ENCODE data around the gene KIAA0930.

KIAA0930 gene

GRCh38 chr22:45237065-45237990, 3.4 kb downstream of the KIAA0930 start:
- DNase-seq (ENCODE audit: low spot score): no peak

DNA sequence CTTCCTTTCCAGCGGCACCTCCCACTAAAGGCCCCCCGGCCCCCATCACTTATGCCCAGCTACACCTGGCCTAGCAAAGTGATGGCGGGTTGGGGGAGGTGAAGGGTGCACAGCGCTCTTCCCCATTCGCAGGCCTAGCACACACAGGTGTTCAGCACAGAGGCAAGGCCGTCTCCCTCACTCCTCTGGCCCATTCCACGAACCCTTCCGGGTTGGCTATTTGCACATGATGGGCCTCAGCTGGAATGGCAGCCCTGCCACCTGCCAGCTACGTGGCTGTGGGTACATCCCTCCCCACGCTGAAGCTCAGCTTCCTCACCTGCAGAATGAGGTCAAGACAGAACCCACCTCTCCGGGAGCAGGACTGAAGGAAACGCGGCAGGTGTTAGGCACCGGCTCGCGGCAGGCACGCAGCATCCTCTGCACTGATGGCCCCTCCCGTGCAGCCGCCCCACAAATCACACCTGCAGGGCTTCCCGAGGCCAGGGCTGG, 4.8 kb downstream of the KIAA0930 start:
- no peak for DNase-seq (ENCODE audit: low spot score)

DNA sequence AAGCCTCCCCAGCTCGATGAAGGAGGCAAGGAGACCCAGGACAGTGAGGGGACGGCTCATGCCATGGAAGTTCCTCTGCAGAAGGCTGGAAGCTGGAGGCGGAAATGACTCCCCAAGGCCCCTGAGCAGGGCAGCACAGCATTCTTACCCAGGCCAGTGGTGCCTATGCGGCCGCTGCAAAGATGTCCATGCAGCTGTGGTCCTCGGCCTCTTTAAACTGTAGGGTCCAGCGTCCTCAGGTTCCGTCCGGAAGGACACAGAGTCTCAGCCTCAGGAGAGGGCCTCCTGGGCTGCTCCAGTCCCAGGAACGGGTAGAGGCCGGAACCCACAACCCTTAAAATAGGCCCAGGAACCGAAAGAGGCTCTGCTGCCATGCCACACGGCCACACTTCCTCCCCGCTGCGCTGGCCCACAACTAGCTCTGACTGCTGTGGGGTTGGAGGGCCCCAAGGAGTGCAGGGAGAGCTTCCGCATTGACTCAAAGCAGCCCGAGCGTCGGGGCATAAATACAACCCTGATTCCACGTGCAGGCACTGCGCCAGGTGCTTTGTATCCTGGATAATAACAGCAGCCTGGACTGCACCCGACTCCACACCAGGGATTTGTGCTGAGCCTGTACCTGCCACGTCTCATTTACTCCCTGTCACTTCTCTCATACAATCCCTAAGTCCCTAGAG, 5.5 kb downstream of the KIAA0930 start:
- DNase-seq (ENCODE audit: low spot score): no peak

DNA sequence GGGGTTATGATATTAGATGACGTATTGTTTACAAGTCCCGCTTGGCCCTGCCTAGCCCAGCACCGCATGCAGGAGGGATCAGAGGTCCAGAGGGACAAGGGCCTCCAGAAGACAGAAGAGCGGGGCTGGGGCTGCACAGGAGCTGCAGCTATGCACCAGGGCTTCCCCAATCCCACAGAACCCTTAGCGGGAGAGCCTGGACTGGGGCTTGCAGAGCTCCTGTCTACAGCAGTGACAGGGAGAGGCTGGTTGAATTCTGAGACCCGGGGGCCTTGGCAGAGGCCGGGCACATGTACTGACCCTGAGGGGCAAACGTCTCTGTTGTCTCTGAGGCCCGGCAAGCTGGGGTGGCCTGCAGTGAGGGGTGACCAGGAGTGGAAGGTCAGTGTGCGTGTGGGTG, 6.9 kb downstream of the KIAA0930 start:
- no peak for DNase-seq (ENCODE audit: low spot score)

GRCh38 chr22:45233386-45233785, 7.3 kb downstream of the KIAA0930 start:
- no peak for DNase-seq (ENCODE audit: low spot score)

DNA sequence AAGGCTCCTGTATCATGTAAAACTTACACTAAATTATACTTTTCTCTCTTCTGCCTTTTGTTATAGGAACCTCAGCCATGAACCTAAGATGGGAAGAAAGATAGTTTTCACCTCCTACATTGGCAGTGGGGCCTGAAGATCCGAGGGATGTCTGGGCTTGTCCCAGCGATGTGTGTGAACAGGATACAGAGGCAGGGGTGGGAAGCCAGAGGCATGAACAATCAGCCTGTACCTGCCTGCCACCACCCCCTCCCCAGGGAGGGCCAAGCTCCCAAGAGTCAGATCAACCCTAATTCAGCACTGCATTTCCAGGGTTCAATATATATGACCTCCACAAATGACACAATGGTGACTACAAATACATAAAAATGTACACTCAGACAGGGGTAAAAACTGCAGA, 9.4 kb downstream of the KIAA0930 start:
- no peak for DNase-seq (ENCODE audit: low spot score)

- DNase-seq (ENCODE audit: low spot score): no peak
Measured at GRCh38 chr22:45230026-45230721, 10.5 kb downstream of the KIAA0930 start.

DNA sequence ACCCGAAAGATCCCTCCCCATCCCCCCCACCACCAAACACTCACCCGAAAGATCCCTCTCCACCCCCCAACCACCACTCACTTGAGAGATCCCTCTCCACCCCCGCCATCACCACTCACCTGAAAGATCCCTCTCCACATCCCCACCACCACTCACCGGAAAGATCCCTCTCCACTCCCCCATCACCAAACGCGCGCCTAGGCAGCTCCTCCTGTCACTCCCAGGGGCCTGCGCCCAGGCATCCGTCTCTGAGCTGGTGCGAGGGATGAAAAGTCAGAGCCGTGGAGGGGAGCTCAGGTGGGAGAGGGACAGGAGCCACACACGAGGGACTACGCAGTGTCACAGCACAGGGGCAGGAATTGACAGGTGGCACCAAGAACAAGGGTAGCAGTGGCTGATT, 11.5 kb downstream of the KIAA0930 start:
- no peak for DNase-seq (ENCODE audit: low spot score)

DNA sequence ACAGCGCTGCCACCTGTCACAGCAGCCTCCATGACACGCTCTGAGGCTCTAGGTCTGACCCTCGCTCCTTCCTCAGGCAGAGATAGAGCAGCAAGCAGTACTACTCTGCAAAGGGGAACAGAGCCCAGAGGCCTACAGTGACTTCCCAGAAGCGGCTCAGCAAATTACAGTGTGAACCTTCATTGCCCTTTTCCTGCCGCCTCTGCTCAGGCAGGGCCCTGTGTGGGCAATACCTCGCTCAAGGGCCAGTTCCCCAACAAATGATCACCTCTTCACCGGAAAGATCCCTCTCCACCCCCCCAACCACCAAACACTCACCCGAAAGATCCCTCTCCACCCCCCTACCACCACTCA, 12.3 kb downstream of the KIAA0930 start:
- no peak for DNase-seq (ENCODE audit: low spot score)

DNA sequence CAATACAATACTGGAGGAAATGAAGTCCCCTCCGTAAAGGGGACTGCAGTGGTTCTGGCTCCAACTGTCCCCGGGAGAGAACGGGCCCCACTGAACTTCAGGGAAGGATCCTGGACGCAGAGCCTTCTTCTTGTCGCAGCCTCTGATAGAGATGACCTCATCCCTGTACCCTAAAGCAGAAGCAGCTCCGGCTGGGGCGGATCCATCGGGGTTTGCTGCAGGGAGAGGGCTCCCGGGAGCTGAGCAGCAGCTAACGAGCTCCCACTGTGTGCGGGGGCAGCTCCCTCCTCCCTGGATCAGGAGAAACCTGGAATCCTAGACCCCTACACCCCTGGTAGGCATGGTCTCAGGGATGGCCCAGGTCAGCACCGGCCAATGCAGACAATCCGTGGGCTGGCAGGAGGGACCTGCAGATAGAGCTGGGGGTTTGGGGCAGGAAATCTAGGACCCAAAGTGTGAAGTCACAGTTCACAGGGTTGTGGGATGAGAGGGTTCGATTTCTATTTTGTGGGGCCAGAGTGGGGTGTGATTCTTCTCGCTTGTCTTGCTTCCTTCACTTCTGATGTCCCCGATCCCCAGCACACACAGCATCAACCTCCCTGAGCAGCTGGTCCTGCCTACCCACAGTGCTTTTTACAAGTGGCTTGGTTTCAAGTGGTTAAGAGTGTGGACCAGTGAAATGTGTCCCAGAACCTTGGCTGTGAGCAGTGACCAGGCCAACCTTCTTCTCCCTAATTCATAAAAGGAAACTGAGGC, 12.9 kb downstream of the KIAA0930 start:
- DNase-seq (ENCODE audit: low spot score): no peak

- no peak for DNase-seq (ENCODE audit: low spot score)
Measured at GRCh38 chr22:45226503-45227186, 14.0 kb downstream of the KIAA0930 start.

GRCh38 chr22:45225732-45226502, 14.8 kb downstream of the KIAA0930 start:
- no peak for DNase-seq (ENCODE audit: low spot score)

DNA sequence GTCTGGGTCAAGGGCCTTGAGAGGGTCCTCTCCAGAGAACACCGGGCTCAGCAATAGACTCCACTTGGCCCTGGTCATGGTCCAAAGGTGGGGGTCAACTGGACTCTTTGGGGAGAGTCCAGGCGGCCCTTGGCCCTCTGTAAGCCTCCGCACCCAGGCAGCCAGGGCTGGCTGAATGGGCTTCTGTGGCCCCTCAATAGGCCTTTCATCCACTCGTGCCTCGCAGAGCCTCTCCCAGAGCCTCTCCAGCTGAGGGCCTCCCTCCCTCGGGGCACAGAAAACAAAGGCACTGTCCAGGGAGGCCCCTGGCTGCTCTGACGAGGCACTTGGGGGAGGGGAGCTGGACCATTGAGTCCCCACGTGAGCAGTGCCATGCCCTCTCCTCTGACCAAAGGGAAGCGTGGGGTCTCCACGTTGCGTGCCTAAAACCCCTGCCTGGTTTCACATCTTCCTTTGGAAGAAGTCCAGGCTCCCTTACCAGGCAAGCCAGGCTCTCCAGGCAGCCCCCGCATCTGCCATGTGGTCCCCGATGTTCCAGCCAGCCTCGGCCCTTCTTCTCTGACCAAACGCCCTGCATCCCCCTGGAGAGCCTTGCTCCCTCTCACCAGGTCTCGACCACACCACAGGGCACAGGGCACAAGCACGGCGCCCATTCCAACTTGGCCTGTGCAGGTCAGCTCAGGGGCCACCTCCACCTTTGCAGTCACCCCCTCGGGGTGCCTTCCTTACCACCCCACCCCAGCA, 15.5 kb downstream of the KIAA0930 start:
- no peak for DNase-seq (ENCODE audit: low spot score)

DNA sequence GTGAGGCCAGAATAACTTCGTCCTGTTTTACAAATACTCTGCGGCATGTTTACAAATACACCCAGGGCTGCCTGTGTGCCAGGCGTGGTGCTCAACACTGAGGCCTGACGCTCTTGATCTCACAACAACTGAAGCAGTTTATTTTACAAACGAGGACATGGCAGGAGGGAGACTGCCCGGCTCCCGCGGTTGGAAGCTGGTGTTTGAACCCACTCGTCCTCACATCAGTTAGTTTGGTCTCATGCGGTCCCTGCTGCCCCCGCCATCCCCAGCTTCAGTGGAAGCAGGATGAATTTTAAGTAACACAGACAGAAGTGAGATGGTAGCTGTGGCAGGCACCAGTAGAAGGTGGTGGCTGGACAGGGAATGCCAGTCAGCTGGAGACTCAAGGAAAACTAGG, 16.4 kb downstream of the KIAA0930 start:
- no peak for DNase-seq (ENCODE audit: low spot score)

GRCh38 chr22:45223304-45224117, 17.2 kb downstream of the KIAA0930 start:
- no peak for DNase-seq (ENCODE audit: low spot score)

DNA sequence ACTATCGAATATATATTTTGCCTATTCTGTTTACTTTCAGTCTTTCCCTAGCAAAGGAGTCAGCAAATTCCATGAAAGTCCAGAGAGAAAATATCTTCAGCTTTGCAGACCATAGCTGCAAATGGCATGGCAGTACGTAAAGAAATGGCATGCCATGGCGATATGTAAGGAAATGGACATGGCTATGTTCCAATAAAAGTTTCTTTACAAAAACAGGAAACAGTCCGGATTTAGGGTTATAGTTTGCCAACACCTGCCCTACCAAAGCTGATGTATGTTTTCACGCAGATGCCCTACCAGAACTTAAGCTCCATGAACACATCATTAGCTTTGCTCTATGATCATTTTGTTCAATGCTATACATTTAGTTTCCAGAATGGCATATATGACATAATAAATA, 19.5 kb downstream of the KIAA0930 start:
- DNase-seq (ENCODE audit: low spot score): no peak

DNA sequence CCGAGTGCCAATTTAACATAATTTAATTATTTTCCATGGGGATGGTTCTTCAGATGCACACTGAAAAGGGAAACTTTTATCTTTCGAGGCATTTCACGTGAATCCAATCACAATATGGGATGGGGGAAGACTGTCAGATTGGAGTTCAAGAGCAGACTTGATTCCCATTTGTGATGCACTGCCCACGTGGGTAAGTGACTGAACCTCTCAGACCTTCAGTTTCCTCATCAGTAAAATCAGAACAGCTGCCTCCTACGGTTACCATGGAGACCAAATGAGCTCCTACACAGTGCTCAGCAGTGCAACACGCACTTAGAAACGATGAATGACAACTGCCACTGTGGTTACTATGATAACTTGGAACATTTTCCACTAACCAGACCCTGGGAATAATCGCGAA, 21.7 kb downstream of the KIAA0930 start:
- no peak for DNase-seq (ENCODE audit: low spot score)

GRCh38 chr22:45217806-45218205, 22.9 kb downstream of the KIAA0930 start:
- no peak for DNase-seq (ENCODE audit: low spot score)

GRCh38 chr22:45217345-45217744, 23.3 kb downstream of the KIAA0930 start:
- no peak for DNase-seq (ENCODE audit: low spot score)

Data from HuH-7.5 (cell line).